Endothelial cell of umbilical vein (primary cell): ENCODE results near the gene PPM1L. TPM values are rescaled to one million over a fixed set of nuclear protein-coding genes. Genes with fewer than 3 reads are reported as not detected.

Source experiments
- BruUV-seq: library from RNA; stranded (reverse); fragments of 400-500 nt; replicated peaks from 2 replicates; lab custom pipeline; 2021; lab: Mats Ljungman, UMichigan
- CTCF ChIA-PET: fragments of 300-600, 350-600 bp; sonication (Branson Sonifier 250); formaldehyde crosslinking; loops from one replicate; lab custom pipeline; 2021; ENCODE audit warnings: antibody characterized with exemption, inconsistent platforms; lab: Charles Lee
- POLR2A ChIA-PET: fragments of 300-600, 350-600 bp; sonication (Branson Sonifier 250); formaldehyde crosslinking; loops from one replicate; lab custom pipeline; 2021; ENCODE audit warnings: antibody characterized with exemption, inconsistent platforms; lab: Charles Lee
- DNase-seq: peaks from one replicate; pipeline ENCODE4 v3.0.0-alpha.2; 2011; ENCODE audit warnings: low read depth, low spot score
- FAIRE-seq: peaks from 2 replicates; lab custom pipeline; 2011; peaks lifted over from hg19 to GRCh38; lab: Jason Lieb, UNC
- H2AFZ ChIP-seq: 2 replicates; pipeline ENCODE4 v1.6.0; 2012; ENCODE audit warnings: low read depth, low read length, control low read depth, inconsistent platforms
- H3K27ac ChIP-seq: 2 replicates; pipeline ENCODE4 v1.5.1; 2011; ENCODE audit warnings: low read depth, mild to moderate bottlenecking, control low read depth, low read length, moderate library complexity; ENCODE audit not compliant: insufficient read depth
- H3K27me3 ChIP-seq, 2 experiments: 2 replicates each; pipeline versions ENCODE4 v1.6.0 to v1.6.1; 2011; ENCODE audit warnings: low read length in 2 of 2, mixed read lengths in 1 of 2; ENCODE audit not compliant: control insufficient read depth in 2 of 2, insufficient read depth in 2 of 2
- H3K36me3 ChIP-seq, 2 experiments: 2 replicates in 1 of 2; 3 replicates in 1 of 2; pipeline ENCODE4 v1.5.1; 2011; ENCODE audit warnings: low read length in 2 of 2, mild to moderate bottlenecking in 1 of 2, moderate library complexity in 1 of 2; ENCODE audit not compliant: control insufficient read depth in 2 of 2, insufficient read depth in 2 of 2; ENCODE audit errors: extremely low read depth in 1 of 2
- H3K4me1 ChIP-seq: 3 replicates; pipeline ENCODE4 v1.5.1; 2011; ENCODE audit warnings: mild to moderate bottlenecking, low read length; ENCODE audit not compliant: control insufficient read depth, insufficient read depth; ENCODE audit errors: extremely low read depth
- H3K4me2 ChIP-seq: 2 replicates; pipeline ENCODE4 v1.6.1; 2011; ENCODE audit warnings: low read length, control low read depth, mixed read lengths; ENCODE audit not compliant: insufficient read depth
- H3K4me3 ChIP-seq, 3 experiments: fragments of 200-600 bp in 1 of 3; sonication (generic), shearing (Covaris generic) in 1 of 3; replicated peaks in 1 of 3; 2 replicates each; pipeline ENCODE4 v1.5.1; 2011 to 2016; ENCODE audit warnings: control low read depth in 3 of 3, low read length in 3 of 3, mild to moderate bottlenecking in 2 of 3, inconsistent platforms in 1 of 3, low read depth in 1 of 3, moderate library complexity in 1 of 3; ENCODE audit not compliant: insufficient read depth in 1 of 3
- H3K79me2 ChIP-seq: 2 replicates; pipeline ENCODE4 v1.6.0; 2012; ENCODE audit warnings: low read length, inconsistent platforms; ENCODE audit not compliant: control insufficient read depth, insufficient read depth
- H3K9ac ChIP-seq: replicated peaks from 2 replicates; pipeline ENCODE3; 2011; ENCODE audit warnings: low read length, control low read depth; ENCODE audit not compliant: insufficient read depth; ENCODE audit errors: extremely low read depth
- H3K9me1 ChIP-seq: replicated peaks from 3 replicates; pipeline ENCODE4 v1.6.0; 2011; ENCODE audit warnings: mild to moderate bottlenecking, low read length; ENCODE audit not compliant: control insufficient read depth, insufficient read depth; ENCODE audit errors: extremely low read depth
- H3K9me3 ChIP-seq: replicated peaks from 2 replicates; pipeline ENCODE4 v1.5.1; 2012; ENCODE audit warnings: low read length, inconsistent platforms; ENCODE audit not compliant: control insufficient read depth, insufficient read depth
- H4K20me1 ChIP-seq: replicated peaks from 2 replicates; pipeline ENCODE3; 2011; ENCODE audit warnings: mild to moderate bottlenecking, low read length; ENCODE audit not compliant: control insufficient read depth, insufficient read depth; ENCODE audit errors: extremely low read depth
- EZH2 ChIP-seq: IDR thresholded peaks from 2 replicates; pipeline ENCODE4 v1.6.1; 2012; ENCODE audit warnings: borderline replicate concordance, low read depth, mild to moderate bottlenecking, moderate library complexity, low read length, inconsistent platforms; ENCODE audit not compliant: severe bottlenecking
- FOS ChIP-seq: IDR thresholded peaks from 2 replicates; pipeline ENCODE4 v1.6.1; 2011; ENCODE audit warnings: mild to moderate bottlenecking, low read length, moderate library complexity, borderline replicate concordance; ENCODE audit not compliant: insufficient read depth
- GATA2 ChIP-seq: IDR thresholded peaks from 2 replicates; pipeline ENCODE4 v1.7.0; 2011; ENCODE audit warnings: low read depth, mild to moderate bottlenecking, moderate library complexity, mixed read lengths, low read length; ENCODE audit not compliant: insufficient read length, insufficient read depth
- JUN ChIP-seq: IDR thresholded peaks from 2 replicates; pipeline ENCODE4 v1.6.1; 2011; ENCODE audit warnings: borderline replicate concordance, low read depth; ENCODE audit not compliant: insufficient read length, insufficient read depth
- MYC ChIP-seq: IDR thresholded peaks from one replicate; pipeline ENCODE4 v1.6.1; 2011; ENCODE audit warnings: mild to moderate bottlenecking, low read depth, low read length
- POLR2A ChIP-seq: IDR thresholded peaks from 2 replicates; pipeline ENCODE4 v1.6.1; 2012; ENCODE audit warnings: low read depth, mild to moderate bottlenecking, control low read depth, low read length
- POLR2AphosphoS5 ChIP-seq: IDR thresholded peaks from 2 replicates; pipeline ENCODE4 v1.6.1; 2012; ENCODE audit warnings: low read depth, mild to moderate bottlenecking, control low read depth, low read length, moderate library complexity; ENCODE audit not compliant: insufficient read depth
- dilution Hi-C: fragments of 300-500 bp; cut with MboI; formaldehyde crosslinking; loops from one replicate; pipeline ENCODE4 v1.15.0; 2019; ENCODE audit warnings: low sequenced_read_pairs; ENCODE audit not compliant: extremely low pct_ligation_motif_present
- intact Hi-C: fragments of 100-400 bp; cut with micrococcal nuclease; formaldehyde crosslinking; loops from one replicate; pipeline ENCODE4 v1.10.0; 2022
- polyA plus RNA-seq, 4 experiments: library from polyadenylated mRNA; depleted of rRNA in 3 of 4; stranded (reverse) in 3 of 4; unstranded in 1 of 4; fragments of >200 nt; gene quantifications; 2 replicates each; pipeline versions ENCODE4 v1.2.1 to v1.2.3, GENCODE V29; 2011 to 2012; ENCODE audit warnings: missing spikeins in 1 of 4
- total RNA-seq: library from RNA; stranded (reverse); gene quantifications from 2 replicates; pipeline ENCODE4 v1.2.3, GENCODE V29; 2021
- TF ChIP-seq, protein P1 (sequence below), 2 donors: IDR thresholded peaks; 1 replicate in 1 of 2; 2 replicates in 1 of 2; pipeline ENCODE4 v1.5.1; 2011; ENCODE audit warnings: low read length in 2 of 2, mild to moderate bottlenecking in 2 of 2, moderate library complexity in 2 of 2, control low read depth in 1 of 2, inconsistent platforms in 1 of 2, low read depth in 1 of 2; ENCODE audit not compliant: insufficient read depth in 1 of 2; ENCODE audit errors: extremely low read depth in 1 of 2
- TF ChIP-seq, protein P2 (sequence below): IDR thresholded peaks from 2 replicates; pipeline ENCODE4 v1.6.1; 2011; ENCODE audit not compliant: insufficient read depth, insufficient read length

PPM1L gene
- total and polyA plus RNA-seq, 2 donors (not counting 3 experiments of a cell fraction or from before 2014, with no cell fraction given) = 0.63 to 2.9 TPM

DNA sequence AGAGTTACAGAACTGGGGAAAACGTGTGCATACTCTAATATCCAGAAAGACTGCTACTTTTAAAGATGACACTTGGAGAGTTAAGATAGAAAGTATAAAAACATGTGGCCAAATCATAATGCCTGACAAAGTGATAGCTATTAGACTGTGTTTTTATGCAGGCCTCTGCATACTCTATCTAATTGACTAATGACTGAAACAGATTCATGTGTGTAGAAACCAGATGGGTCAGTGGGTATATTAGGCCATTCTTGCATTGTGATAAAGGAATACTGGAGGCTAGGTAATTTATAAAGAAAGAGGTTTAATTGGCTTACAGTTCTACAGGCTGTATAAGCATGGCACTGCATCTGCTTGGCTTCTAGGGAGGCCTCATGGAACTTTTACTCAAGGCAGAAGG is 71.5 kb downstream of the PPM1L start:
- dilution Hi-C loops (no loop called here), intact Hi-C loops (no loop called here)
- no TSS peak for BruUV-seq
- H3K9ac ChIP-seq = no peak overlapping the region
- no peaks in the 10 kb centered on the region for H3K27me3 ChIP-seq
- POLR2A ChIA-PET = no interaction called here
- no peaks in the 10 kb centered on the region for H3K4me1 ChIP-seq
- TF ChIP-seq MYC = no peak
- TF ChIP-seq POLR2A = no peak
- no peak for TF ChIP-seq FOS
- TF ChIP-seq, protein P1, sequence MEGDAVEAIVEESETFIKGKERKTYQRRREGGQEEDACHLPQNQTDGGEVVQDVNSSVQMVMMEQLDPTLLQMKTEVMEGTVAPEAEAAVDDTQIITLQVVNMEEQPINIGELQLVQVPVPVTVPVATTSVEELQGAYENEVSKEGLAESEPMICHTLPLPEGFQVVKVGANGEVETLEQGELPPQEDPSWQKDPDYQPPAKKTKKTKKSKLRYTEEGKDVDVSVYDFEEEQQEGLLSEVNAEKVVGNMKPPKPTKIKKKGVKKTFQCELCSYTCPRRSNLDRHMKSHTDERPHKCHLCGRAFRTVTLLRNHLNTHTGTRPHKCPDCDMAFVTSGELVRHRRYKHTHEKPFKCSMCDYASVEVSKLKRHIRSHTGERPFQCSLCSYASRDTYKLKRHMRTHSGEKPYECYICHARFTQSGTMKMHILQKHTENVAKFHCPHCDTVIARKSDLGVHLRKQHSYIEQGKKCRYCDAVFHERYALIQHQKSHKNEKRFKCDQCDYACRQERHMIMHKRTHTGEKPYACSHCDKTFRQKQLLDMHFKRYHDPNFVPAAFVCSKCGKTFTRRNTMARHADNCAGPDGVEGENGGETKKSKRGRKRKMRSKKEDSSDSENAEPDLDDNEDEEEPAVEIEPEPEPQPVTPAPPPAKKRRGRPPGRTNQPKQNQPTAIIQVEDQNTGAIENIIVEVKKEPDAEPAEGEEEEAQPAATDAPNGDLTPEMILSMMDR (IDR thresholded peaks at IDR 0.05; ENCODE audit: extremely low read depth in 1 of 2, insufficient read depth in 1 of 2, low read depth in 1 of 2, low read length in 2 of 2) = no peak
- no peak for TF ChIP-seq EZH2
- no peak for TF ChIP-seq GATA2
- TF ChIP-seq POLR2AphosphoS5 = no peak
- TF ChIP-seq JUN = no peak
- TF ChIP-seq, protein P2, sequence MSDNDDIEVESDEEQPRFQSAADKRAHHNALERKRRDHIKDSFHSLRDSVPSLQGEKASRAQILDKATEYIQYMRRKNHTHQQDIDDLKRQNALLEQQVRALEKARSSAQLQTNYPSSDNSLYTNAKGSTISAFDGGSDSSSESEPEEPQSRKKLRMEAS = no peak
- no peak overlapping the region for H3K4me2 ChIP-seq
- H3K79me2 ChIP-seq = no peaks in the 10 kb centered on the region
- DNase-seq (no peak), FAIRE-seq (no peak)
- no peak overlapping the region for H3K27ac ChIP-seq
- no peaks in the 10 kb centered on the region for H3K9me1 ChIP-seq
- H3K9me3 ChIP-seq = no peaks in the 10 kb centered on the region
- no peak overlapping the region for H3K4me3 ChIP-seq
- H4K20me1 ChIP-seq = no peaks in the 10 kb centered on the region
- H2AFZ ChIP-seq = no peak overlapping the region
- no peaks in the 10 kb centered on the region for H3K36me3 ChIP-seq
- CTCF ChIA-PET = no interaction called here
